ENCODE data around the gene TMEFF2.
"Not testable (repeated sequence)": the region's sequence is repeated elsewhere in the genome, so short reads cannot be mapped to it uniquely, and the experiment has no call there.

TMEFF2 gene

DNA sequence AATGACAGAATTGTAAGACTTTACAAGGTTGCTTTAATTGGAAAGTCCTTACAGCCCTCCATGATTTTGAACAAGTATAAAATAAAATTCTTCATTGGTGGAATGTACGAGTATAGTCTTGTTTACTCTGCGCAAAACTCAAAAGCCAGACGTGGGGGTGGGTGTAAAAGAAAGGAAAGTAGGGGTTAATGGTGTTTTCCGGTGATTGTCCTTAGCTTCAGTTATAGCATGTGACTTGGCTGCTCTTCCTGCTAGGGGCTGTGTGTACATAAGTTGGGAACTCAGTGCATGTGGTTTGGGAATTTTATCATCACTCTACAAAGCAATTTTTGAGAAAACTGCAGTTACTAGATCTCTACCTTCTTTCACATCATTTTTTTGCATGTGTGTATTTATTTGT is 265.4 kb downstream of the TMEFF2 start:
- DNase-seq, result no peak

GRCh38 chr2:191927991-191928390 is 266.7 kb downstream of the TMEFF2 start:
- no peak for DNase-seq

- no peak for DNase-seq
Measured at GRCh38 chr2:191927319-191927867, 267.3 kb downstream of the TMEFF2 start.

DNA sequence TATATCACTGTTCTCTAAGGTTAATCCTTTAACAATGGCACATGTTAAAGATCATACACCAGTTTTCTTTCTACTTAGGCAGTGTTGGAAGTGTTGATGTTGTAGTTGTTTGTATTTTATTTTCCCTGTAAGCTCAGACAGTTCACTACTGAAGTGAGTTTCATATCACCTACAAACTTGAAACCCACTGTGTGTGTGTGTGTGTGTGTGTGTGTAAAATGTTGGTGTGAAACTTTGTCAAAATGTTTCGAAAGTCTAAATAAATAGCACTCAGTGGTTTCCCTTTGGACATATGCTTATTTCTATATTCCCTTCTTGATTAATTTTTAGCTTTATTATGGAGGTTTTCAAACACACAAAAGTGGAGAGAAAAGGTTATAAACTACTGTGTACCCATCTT is 268.1 kb downstream of the TMEFF2 start:
- no peak for DNase-seq

GRCh38 chr2:191923652-191923997 is 271.1 kb downstream of the TMEFF2 start:
- DNase-seq, result no peak

- DNase-seq, result no peak
Measured at GRCh38 chr2:191922736-191923651, 271.7 kb downstream of the TMEFF2 start.

DNA sequence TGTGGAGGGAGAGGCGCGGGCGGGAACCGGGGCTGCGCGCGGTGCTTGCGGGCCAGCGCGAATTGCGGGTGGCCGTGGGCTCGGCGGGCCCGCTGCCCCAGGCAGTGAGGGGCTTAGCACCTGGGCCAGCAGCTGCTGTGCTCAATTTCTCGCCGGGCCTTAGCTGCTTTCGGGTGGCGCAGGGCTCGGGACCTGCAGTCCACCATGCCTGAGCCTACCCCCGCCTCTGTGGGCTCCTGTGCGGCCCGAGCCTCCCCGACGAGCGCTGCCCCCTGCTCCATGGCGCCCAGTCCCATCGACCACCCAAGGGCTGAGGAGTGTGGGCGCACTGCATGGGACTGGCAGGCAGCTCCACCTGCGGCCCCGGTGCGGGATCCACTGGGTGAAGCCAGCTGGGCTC is 273.1 kb downstream of the TMEFF2 start:
- not testable (repeated sequence) for DNase-seq

- no peak for DNase-seq
Measured at GRCh38 chr2:191920502-191920901, 274.2 kb downstream of the TMEFF2 start.

GRCh38 chr2:191917967-191918651 is 276.6 kb downstream of the TMEFF2 start:
- DNase-seq, result no peak

GRCh38 chr2:191917430-191917881 is 277.3 kb downstream of the TMEFF2 start:
- no peak for DNase-seq

- no peak for DNase-seq
Measured at GRCh38 chr2:191916826-191917225, 277.9 kb downstream of the TMEFF2 start.

- DNase-seq, result no peak
Measured at GRCh38 chr2:191915750-191916149, 279.0 kb downstream of the TMEFF2 start.

- no peak for DNase-seq
Measured at GRCh38 chr2:191913796-191914195, 280.9 kb downstream of the TMEFF2 start.

- no peak for DNase-seq
Measured at GRCh38 chr2:191912764-191913163, 282.0 kb downstream of the TMEFF2 start.

GRCh38 chr2:191910518-191910917 is 284.2 kb downstream of the TMEFF2 start:
- DNase-seq, result no peak

GRCh38 chr2:191908874-191909273 is 285.9 kb downstream of the TMEFF2 start:
- DNase-seq, result no peak

DNA sequence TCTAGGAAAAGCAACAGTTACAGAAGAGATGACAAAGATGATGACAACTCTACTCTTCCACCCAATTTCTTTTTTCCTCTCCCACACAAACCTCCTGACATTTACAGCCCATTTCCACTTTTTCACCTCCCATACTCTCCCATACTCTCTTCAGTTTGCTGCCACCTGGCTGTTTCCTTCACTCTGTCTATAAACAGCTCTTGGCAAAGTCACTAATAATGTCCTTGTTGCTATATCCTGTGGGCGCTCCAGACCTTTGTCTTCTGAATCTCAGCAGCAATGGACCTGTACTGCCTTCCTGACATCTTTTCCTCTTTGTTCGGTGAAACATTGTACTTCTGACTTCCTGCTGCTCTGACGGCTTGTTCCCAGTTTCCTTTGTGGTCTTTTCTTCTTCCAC is 287.2 kb downstream of the TMEFF2 start:
- no peak for DNase-seq

- no peak for DNase-seq
Measured at GRCh38 chr2:191907091-191907490, 287.6 kb downstream of the TMEFF2 start.

DNA sequence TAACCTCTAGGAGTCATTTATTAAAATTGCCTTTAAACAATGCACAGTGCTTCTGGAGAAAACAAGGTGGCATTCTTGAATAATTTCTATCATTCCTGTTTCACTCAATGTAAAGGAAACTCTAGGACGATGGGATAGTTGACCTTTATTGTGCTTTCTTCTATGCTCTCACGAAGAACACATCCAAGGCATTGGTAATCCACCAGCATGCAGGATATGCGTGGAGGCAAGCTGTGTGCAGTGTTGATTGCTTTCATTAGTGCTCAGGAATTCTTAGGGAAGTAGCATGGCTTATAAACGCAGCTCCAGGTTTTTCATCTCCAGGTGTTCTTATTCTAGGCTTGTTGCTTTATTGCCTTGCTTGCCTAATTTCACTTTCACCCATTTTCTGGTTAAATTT is 289.4 kb downstream of the TMEFF2 start:
- no peak for DNase-seq

DNA sequence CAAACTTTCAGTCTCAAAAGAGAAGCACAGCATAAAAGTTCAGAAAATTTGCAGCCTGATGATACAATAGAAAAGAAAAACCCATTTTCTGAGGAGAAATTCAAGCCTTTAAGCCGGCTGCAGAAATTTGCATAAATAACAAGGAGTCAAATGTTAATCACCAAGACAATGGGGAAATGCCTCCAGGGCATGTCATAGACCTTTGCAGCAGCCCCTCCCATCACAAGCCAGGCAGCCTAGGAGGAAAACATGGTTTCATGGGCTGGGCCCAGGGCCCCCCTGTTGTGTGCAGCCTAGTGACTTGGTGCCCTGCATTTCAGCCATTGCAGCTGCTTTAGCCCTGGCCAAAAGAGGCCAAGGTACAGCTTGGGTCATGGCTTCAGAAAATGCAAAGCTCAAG is 293.7 kb downstream of the TMEFF2 start:
- DNase-seq, result no peak

GRCh38 chr2:191899410-191899809 is 295.3 kb downstream of the TMEFF2 start:
- no peak for DNase-seq
